Measurements from ENCODE around the gene STIM1. TPM values are rescaled to one million over a fixed set of nuclear protein-coding genes. Genes with fewer than 3 reads are reported as not detected.

Gene STIM1
- total RNA-seq, 1 donor from 2014 or later, result 46.9 TPM

DNA sequence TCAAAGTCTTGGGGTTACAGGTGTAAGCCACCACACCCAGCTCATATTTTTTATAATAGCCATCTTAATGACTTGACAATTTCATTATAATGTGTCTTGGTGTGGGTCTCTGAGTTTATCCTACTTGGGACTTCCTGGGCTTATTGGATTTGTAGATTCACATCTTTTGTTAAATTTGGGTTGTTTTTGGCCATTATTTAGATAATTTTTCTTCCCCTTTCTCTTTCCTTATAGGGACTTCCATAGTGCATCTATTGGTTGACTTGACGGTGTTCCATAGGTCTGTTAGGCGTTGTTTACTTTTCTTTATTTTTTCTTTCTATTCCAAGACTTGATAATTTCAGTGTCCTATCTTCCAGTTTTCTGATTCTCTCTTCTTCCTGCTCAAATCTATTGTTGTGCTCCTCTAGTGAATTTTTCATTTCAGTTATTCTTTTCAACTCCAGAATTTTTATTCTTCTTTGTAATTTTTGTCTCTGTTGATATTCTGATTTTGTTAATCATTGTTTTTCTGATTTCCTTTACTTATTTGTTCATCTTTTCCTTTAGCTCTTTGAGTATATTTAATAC lies 284.7 kb downstream of the STIM1 start:
- Mint-ChIP-seq H3K4me3 (ENCODE audit: unreplicated experiment) (no peak overlapping the region), H3K4me1 (ENCODE audit: unreplicated experiment) (no peaks in the 10 kb centered on the region), H3K27ac (ENCODE audit: unreplicated experiment) (no peak overlapping the region), H3K36me3 (ENCODE audit: unreplicated experiment) (peaks cover 45% of the 10 kb centered on the region), H3K27me3 (ENCODE audit: unreplicated experiment) (no peaks in the 10 kb centered on the region), H3K9me3 (ENCODE audit: unreplicated experiment) (peaks cover 12% of the 10 kb centered on the region)
- DNase-seq (ENCODE audit: extremely low spot score, unreplicated experiment), result no peak
- TF ChIP-seq, protein P1, sequence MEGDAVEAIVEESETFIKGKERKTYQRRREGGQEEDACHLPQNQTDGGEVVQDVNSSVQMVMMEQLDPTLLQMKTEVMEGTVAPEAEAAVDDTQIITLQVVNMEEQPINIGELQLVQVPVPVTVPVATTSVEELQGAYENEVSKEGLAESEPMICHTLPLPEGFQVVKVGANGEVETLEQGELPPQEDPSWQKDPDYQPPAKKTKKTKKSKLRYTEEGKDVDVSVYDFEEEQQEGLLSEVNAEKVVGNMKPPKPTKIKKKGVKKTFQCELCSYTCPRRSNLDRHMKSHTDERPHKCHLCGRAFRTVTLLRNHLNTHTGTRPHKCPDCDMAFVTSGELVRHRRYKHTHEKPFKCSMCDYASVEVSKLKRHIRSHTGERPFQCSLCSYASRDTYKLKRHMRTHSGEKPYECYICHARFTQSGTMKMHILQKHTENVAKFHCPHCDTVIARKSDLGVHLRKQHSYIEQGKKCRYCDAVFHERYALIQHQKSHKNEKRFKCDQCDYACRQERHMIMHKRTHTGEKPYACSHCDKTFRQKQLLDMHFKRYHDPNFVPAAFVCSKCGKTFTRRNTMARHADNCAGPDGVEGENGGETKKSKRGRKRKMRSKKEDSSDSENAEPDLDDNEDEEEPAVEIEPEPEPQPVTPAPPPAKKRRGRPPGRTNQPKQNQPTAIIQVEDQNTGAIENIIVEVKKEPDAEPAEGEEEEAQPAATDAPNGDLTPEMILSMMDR (IDR thresholded peaks at IDR 0.05), result no peak

Other genes with a start within 250 kb of the STIM1 start
- 0.38 and 0.57 TPM in 2 replicates for gene ART5, start 213.7 kb upstream of the STIM1 start, total RNA-seq
- gene ART1, start 210.5 kb upstream of the STIM1 start, total RNA-seq, result not detected in 2 replicates
- 0.94 and 1.1 TPM in 2 replicates for gene CHRNA10, start 184.3 kb upstream of the STIM1 start, total RNA-seq
- 68.9 and 71.0 TPM in 2 replicates for gene NUP98, start 58.1 kb upstream of the STIM1 start, total RNA-seq
- gene PGAP2, start 47.1 kb upstream of the STIM1 start, total RNA-seq, result 20.3 and 22.7 TPM in 2 replicates
- 44.6 and 46.8 TPM in 2 replicates for gene RHOG, start 14.7 kb upstream of the STIM1 start, total RNA-seq
- 34.4 and 39.8 TPM in 2 replicates for gene RRM1, start 239.1 kb downstream of the STIM1 start, total RNA-seq